ENCODE measurements around the gene ERGIC3. TPM values are rescaled to one million over a fixed set of nuclear protein-coding genes. Genes with fewer than 3 reads are reported as not detected.
A peak's percentile ranks its signal among the peaks of the same experiment; 100 is the strongest.

The ERGIC3 gene

GRCh38 chr20:35600176-35600992, 58.5 kb downstream of the ERGIC3 start:
- H3K27me3 ChIP-seq (ENCODE audit: control insufficient read depth, insufficient read depth, low read length) = peaks cover 57% of the 10 kb centered on the region
- peaks cover 10% of the 10 kb centered on the region for H3K4me1 ChIP-seq (ENCODE audit: control insufficient read depth, insufficient read depth, low read length)
- H3K4me2 ChIP-seq (ENCODE audit: low read length) = peak overlapping the region; percentile 95
- no peaks in the 10 kb centered on the region for H3K9me3 ChIP-seq (replicated peaks; ENCODE audit: low read length)
- no peaks in the 10 kb centered on the region for H3K36me3 ChIP-seq (ENCODE audit: insufficient read depth, low read length)
- H3K4me3 ChIP-seq (ENCODE audit: low read length) = peak overlapping the region; percentile 66
- H3K9ac ChIP-seq (ENCODE audit: low read depth, low read length) = no peak overlapping the region

- Histone ChIP-seq H3K27me3 (ENCODE audit: control insufficient read depth, insufficient read depth, low read length) (peaks cover 50% of the 10 kb centered on the region), H3K36me3 (ENCODE audit: insufficient read depth, low read length) (no peaks in the 10 kb centered on the region), H3K4me3 (ENCODE audit: low read length) (peak overlapping the region; percentile 66), H3K9ac (ENCODE audit: low read depth, low read length) (peak overlapping the region; percentile 57), H3K4me2 (ENCODE audit: low read length) (peak overlapping the region; percentile 95), H3K9me3 (replicated peaks; ENCODE audit: low read length) (no peaks in the 10 kb centered on the region), H3K4me1 (ENCODE audit: control insufficient read depth, insufficient read depth, low read length) (peaks cover 10% of the 10 kb centered on the region)
Measured at GRCh38 chr20:35600993-35601973, 59.4 kb downstream of the ERGIC3 start.

- Histone ChIP-seq H3K4me1 (ENCODE audit: control insufficient read depth, insufficient read depth, low read length) (peaks cover 12% of the 10 kb centered on the region), H3K4me2 (ENCODE audit: low read length) (peak overlapping the region; percentile 95), H3K9me3 (replicated peaks; ENCODE audit: low read length) (no peaks in the 10 kb centered on the region), H3K9ac (ENCODE audit: low read depth, low read length) (no peak overlapping the region), H3K36me3 (ENCODE audit: insufficient read depth, low read length) (no peaks in the 10 kb centered on the region), H3K27me3 (ENCODE audit: control insufficient read depth, insufficient read depth, low read length) (peaks cover 44% of the 10 kb centered on the region), H3K4me3 (ENCODE audit: low read length) (peak overlapping the region; percentile 66)
Measured at GRCh38 chr20:35601990-35602389, 60.1 kb downstream of the ERGIC3 start.

GRCh38 chr20:35602851-35603495, 61.1 kb downstream of the ERGIC3 start:
- no peaks in the 10 kb centered on the region for H3K9me3 ChIP-seq (replicated peaks; ENCODE audit: low read length)
- H3K36me3 ChIP-seq (ENCODE audit: insufficient read depth, low read length) = no peaks in the 10 kb centered on the region
- no peak overlapping the region for H3K4me2 ChIP-seq (ENCODE audit: low read length)
- peaks cover 38% of the 10 kb centered on the region for H3K27me3 ChIP-seq (ENCODE audit: control insufficient read depth, insufficient read depth, low read length)
- no peak overlapping the region for H3K4me3 ChIP-seq (ENCODE audit: low read length)
- peaks cover 17% of the 10 kb centered on the region for H3K4me1 ChIP-seq (ENCODE audit: control insufficient read depth, insufficient read depth, low read length)
- H3K9ac ChIP-seq (ENCODE audit: low read depth, low read length) = no peak overlapping the region

GRCh38 chr20:35603695-35604448, 62.0 kb downstream of the ERGIC3 start:
- H3K36me3 ChIP-seq (ENCODE audit: insufficient read depth, low read length) = no peaks in the 10 kb centered on the region
- H3K4me2 ChIP-seq (ENCODE audit: low read length) = no peak overlapping the region
- H3K9me3 ChIP-seq (replicated peaks; ENCODE audit: low read length) = no peaks in the 10 kb centered on the region
- H3K4me1 ChIP-seq (ENCODE audit: control insufficient read depth, insufficient read depth, low read length) = peaks cover 17% of the 10 kb centered on the region
- no peak overlapping the region for H3K9ac ChIP-seq (ENCODE audit: low read depth, low read length)
- H3K4me3 ChIP-seq (ENCODE audit: low read length) = no peak overlapping the region
- peaks cover 29% of the 10 kb centered on the region for H3K27me3 ChIP-seq (ENCODE audit: control insufficient read depth, insufficient read depth, low read length)

GRCh38 chr20:35604449-35604747, 62.5 kb downstream of the ERGIC3 start:
- H3K27me3 ChIP-seq (ENCODE audit: control insufficient read depth, insufficient read depth, low read length) = peaks cover 24% of the 10 kb centered on the region
- H3K36me3 ChIP-seq (ENCODE audit: insufficient read depth, low read length) = no peaks in the 10 kb centered on the region
- H3K4me1 ChIP-seq (ENCODE audit: control insufficient read depth, insufficient read depth, low read length) = peaks cover 17% of the 10 kb centered on the region
- no peak overlapping the region for H3K9ac ChIP-seq (ENCODE audit: low read depth, low read length)
- H3K9me3 ChIP-seq (replicated peaks; ENCODE audit: low read length) = no peaks in the 10 kb centered on the region
- H3K4me2 ChIP-seq (ENCODE audit: low read length) = no peak overlapping the region
- no peak overlapping the region for H3K4me3 ChIP-seq (ENCODE audit: low read length)

- H3K9me3 ChIP-seq (replicated peaks; ENCODE audit: low read length) = no peaks in the 10 kb centered on the region
- no peak overlapping the region for H3K4me2 ChIP-seq (ENCODE audit: low read length)
Measured at GRCh38 chr20:35606127-35606526, 64.2 kb downstream of the ERGIC3 start.

More at GRCh38 chr20:35606127-35606526, 64.2 kb downstream of the ERGIC3 start:
- Histone ChIP-seq H3K36me3 (ENCODE audit: insufficient read depth, low read length) (no peaks in the 10 kb centered on the region), H3K4me1 (ENCODE audit: control insufficient read depth, insufficient read depth, low read length) (peaks cover 11% of the 10 kb centered on the region), H3K27me3 (ENCODE audit: control insufficient read depth, insufficient read depth, low read length) (peaks cover 9% of the 10 kb centered on the region), H3K9ac (ENCODE audit: low read depth, low read length) (no peak overlapping the region), H3K4me3 (ENCODE audit: low read length) (no peak overlapping the region)

Small RNA genes within 50 kb of the gene (small RNA-seq; reads per million reads assigned to genes)
- not detected for gene RPL37P1

All from skeletal muscle satellite cell (primary cell).